GM21526 (cell line): ENCODE data around the gene TPH2.
A peak's percentile ranks its signal among the peaks of the same experiment; 100 is the strongest.

Experiments used
- ATAC-seq: cut with Tn5 transposase; IDR thresholded peaks from one replicate; pipeline ENCODE4 v1.9.1; 2021; ENCODE audit warnings: moderate library complexity; ENCODE audit not compliant: unreplicated experiment, low FRiP score

Gene TPH2

GRCh38 chr12:71958457-71958856 is 19.8 kb downstream of the TPH2 start:
- no peak for ATAC-seq

GRCh38 chr12:71958993-71959578 is 20.4 kb downstream of the TPH2 start:
- no peak for ATAC-seq

GRCh38 chr12:71967211-71967610 is 28.6 kb downstream of the TPH2 start:
- no peak for ATAC-seq

GRCh38 chr12:71969330-71969729 is 30.7 kb downstream of the TPH2 start:
- no peak for ATAC-seq

- no peak for ATAC-seq
Observed at GRCh38 chr12:71970031-71970430, 31.4 kb downstream of the TPH2 start.

GRCh38 chr12:71972441-71973074 is 33.9 kb downstream of the TPH2 start:
- ATAC-seq = no peak

GRCh38 chr12:71973687-71974086 is 35.0 kb downstream of the TPH2 start:
- no peak for ATAC-seq

- no peak for ATAC-seq
Observed at GRCh38 chr12:71980538-71980937, 41.9 kb downstream of the TPH2 start.

- ATAC-seq = no peak
Observed at GRCh38 chr12:71981149-71981548, 42.5 kb downstream of the TPH2 start.

- ATAC-seq = no peak
Observed at GRCh38 chr12:71994715-71995114, 56.1 kb downstream of the TPH2 start.

- ATAC-seq = no peak
Observed at GRCh38 chr12:71999795-72000194, 61.1 kb downstream of the TPH2 start.

- ATAC-seq = no peak
Observed at GRCh38 chr12:72000969-72001648, 62.5 kb downstream of the TPH2 start.

- no peak for ATAC-seq
Observed at GRCh38 chr12:72006766-72007165, 68.1 kb downstream of the TPH2 start.

- ATAC-seq = no peak
Observed at GRCh38 chr12:72010356-72010755, 71.7 kb downstream of the TPH2 start.

- ATAC-seq = no peak
Observed at GRCh38 chr12:72011374-72011773, 72.7 kb downstream of the TPH2 start.

GRCh38 chr12:72012874-72013273 is 74.2 kb downstream of the TPH2 start:
- ATAC-seq = no peak

GRCh38 chr12:72015895-72016294 is 77.2 kb downstream of the TPH2 start:
- no peak for ATAC-seq

GRCh38 chr12:72017054-72017651 is 78.5 kb downstream of the TPH2 start:
- peak; percentile 96 for ATAC-seq

- ATAC-seq = no peak
Observed at GRCh38 chr12:72018036-72018435, 79.4 kb downstream of the TPH2 start.

- no peak for ATAC-seq
Observed at GRCh38 chr12:72024613-72025012, 86.0 kb downstream of the TPH2 start.

GRCh38 chr12:72025524-72025923 is 86.9 kb downstream of the TPH2 start:
- no peak for ATAC-seq

GRCh38 chr12:72028966-72029365 is 90.3 kb downstream of the TPH2 start:
- ATAC-seq = no peak
